DLD1 (cell line): ENCODE measurements around the gene HIGD1C.
"Not testable (repeated sequence)": the region's sequence is repeated elsewhere in the genome, so short reads cannot be mapped to it uniquely, and the experiment has no call there.

Experiments used
- in situ Hi-C: cut with HindIII; loops from 2 replicates; pipeline ENCODE4 v1.10.0; 2017; ENCODE audit warnings: low sequenced_read_pairs

The HIGD1C gene

GRCh38 chr12:50932787-50933280 lies 19.5 kb upstream of the HIGD1C start:
- in situ Hi-C loops = no loop called here

DNA sequence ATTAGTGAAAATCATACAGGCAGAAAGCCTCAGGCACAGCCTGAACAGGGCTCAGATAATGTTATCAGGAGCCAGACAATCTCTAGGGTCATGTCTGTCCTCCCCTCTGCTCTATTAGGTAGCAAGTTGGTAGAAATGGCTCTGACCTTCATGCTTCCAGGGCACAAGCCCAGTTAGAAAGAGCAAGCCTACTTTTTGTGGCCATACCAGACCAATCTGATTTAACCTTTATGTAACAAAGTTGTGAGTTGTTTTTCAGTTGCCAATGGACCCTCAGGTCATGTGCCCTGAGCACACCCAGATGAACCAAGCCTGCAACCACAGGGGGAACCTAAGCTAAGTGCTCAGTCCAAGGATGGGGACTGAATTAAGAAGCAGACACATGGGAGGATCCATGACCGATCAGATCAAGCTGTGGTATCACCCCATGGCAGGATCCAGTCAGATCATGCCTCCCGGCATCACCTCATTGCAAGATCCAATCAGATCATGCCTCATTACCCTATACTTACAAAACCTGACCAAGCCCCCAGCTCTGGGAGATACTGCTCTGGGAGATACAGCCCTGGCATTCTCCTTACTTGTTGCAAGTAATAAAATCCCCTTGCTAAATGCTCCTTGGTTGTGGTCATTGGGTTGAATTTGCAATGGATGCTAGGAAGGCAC lies 18.8 kb upstream of the HIGD1C start:
- in situ Hi-C loops = no loop called here

GRCh38 chr12:50934371-50934851 lies 17.9 kb upstream of the HIGD1C start:
- in situ Hi-C loops = no loop called here

DNA sequence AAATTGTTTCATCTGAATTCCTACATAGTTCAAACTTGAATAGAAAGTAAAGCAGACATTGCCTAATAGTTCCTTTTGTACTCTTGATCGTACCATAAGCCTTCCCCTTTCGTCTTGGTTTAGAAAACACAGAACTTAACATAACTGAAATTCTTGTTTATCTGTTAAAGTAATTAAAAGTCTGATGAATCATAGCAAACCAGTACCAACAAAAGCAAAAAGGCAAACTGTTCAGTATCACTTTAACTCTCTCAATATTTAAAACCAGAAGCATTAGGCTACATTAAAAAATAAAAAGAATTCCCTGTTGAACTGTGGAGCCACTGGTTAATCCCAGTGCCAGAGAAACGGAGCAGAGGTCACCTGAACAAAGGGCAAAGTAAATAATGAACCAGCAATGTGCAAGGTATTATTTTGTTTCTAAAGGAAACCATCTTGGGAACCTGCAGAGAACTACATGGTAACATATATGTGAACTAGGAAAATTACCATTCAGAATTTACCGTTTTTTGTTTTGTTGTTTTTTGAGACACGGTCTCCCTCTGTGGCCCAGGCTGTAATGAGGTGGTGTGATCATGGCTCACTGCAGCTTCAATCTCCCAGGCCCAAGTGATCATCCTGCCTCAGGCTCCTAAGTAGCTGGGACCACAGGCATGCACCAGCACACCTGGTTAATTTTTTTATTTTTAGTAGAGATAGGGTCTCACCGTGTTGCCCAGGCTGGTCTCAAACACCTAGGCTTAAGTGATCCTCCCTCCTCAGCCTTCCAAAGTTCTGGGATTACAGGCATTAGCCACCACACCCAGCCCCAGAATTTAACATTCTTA lies 17.1 kb upstream of the HIGD1C start:
- in situ Hi-C loops = no loop called here

DNA sequence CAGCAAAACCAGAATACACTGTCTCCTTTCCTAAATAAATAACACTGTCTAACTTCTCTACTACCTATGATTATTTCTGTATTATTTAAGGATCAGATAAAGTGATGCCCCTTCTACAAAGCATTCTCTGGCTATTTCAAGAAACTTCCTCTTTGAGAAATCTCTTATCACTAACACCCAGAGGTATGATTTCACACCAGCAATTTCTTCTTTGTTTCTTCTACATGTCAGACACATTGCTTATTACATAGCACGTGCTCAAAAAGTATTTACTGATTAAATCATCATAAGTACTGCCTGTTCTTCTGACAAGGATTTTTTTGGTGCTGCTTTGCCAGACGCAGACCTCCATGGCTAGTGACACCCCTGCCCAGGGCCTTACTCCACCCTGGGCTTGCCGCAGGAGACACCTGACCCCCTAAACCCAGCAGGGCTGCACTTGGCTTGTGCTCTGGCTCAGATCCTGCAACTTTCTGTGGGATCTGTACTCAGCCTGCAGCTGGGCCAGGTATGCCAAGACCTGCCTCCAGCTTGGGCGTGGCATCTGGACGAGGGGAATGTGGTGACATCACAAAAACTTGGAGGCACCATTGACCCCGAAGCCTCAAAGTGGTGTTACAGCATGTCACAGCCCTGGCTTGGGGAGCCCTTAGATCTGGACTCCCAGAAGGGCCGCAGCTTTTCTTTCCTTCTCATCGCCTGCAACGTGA lies 15.4 kb upstream of the HIGD1C start:
- in situ Hi-C loops = no loop called here

DNA sequence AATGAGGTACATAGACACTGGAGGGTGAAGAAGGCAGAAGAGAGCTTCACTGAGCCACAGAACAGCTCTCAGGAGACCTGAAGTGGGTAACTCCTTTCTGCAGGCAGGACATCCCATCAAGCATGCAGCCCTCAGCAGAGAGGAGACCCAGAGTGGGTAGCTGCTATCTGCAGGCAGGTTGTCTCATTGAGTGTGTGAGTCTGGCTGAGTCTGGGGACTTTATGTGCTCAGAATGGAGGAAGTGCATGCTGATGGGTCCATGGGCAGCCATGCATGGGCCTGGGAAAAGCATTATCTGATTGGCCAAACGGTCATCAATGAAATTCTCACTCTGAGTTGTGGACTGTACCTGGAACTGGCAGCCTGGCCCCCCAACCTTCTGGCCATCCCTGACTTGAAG lies 14.7 kb upstream of the HIGD1C start:
- in situ Hi-C loops = no loop called here

DNA sequence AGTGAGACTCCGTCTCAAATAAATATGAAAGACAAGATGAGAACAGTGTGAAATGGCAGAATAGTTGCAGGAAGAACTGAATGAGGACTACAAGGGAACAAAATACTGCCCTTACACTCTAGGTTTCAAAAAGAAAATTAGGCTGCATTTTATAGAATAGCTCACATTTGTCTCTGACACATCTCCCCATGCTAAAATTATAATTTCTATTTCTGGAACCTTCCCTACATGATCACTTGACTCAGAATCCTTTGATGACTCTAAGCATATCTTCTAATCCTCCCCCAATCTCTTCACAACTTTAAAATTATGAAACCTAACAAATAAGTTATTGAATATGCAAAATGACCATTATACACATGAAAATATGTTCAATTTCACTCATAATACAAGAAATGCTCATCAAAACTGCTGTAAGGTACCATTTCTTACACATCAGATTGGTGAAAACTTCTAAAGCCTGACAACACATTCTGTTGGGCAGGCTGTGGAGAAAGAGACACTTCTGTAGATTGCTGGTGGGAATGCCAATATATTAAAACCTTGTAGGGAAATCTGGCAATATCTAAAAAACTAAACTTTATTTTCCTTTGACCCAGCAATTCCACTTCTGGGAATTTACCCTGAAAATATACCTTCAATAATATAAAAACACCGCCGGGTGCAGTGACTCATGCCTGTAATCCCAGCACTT lies 4.3 kb upstream of the HIGD1C start:
- in situ Hi-C loops = no loop called here

GRCh38 chr12:50948798-50949197 lies 3.5 kb upstream of the HIGD1C start:
- in situ Hi-C loops = no loop called here

DNA sequence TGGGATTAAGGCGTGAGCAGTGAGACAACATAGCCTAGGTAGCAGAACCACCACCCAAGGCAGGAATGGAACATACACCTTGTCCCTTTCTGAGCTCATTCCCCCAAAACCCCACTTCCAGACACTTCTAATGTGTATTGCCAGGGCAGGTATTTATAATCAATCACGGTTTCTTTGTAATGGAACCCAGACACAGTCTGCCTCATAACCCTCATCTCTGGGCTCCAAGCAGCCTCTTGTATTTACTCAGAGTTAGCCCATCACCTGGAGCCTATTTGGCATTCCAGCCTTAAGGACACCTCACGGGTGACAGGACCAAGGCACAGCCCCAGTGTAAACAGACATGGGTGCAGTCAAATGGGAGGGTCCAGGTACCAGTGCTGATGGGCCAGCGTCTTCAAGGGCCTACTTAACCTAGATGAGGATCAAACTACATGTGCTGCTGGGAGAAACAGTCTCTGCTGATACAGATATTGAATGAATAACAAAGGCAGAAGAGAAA lies 2.5 kb upstream of the HIGD1C start:
- in situ Hi-C loops = no loop called here

GRCh38 chr12:50951112-50951511 lies 1.2 kb upstream of the HIGD1C start:
- in situ Hi-C loops = no loop called here

GRCh38 chr12:50953047-50953446 lies 703 bp downstream of the HIGD1C start:
- in situ Hi-C loops = no loop called here

GRCh38 chr12:50954789-50955188 lies 2.4 kb downstream of the HIGD1C start:
- in situ Hi-C loops = not testable (repeated sequence)

DNA sequence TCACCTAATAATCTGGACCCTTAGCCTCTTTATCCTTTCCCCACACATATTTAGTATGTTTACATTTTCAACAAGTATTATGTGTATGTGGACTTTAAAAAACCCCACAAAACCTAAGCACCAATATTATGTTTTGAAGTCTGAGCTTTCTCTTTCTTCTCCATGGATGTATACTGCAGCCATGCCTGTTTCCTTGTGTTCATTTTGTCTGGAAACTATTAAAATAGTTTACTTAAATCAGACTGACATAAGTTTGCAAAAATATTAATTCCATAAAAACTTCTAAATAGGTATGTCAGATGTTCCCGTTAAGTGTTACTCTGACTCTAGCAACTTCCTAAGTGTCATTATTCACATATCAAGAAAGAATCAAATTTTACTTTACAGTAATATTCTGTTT lies 2.9 kb downstream of the HIGD1C start:
- in situ Hi-C loops = no loop called here

- in situ Hi-C loops = no loop called here
Measured at GRCh38 chr12:50955697-50956096, 3.4 kb downstream of the HIGD1C start.

DNA sequence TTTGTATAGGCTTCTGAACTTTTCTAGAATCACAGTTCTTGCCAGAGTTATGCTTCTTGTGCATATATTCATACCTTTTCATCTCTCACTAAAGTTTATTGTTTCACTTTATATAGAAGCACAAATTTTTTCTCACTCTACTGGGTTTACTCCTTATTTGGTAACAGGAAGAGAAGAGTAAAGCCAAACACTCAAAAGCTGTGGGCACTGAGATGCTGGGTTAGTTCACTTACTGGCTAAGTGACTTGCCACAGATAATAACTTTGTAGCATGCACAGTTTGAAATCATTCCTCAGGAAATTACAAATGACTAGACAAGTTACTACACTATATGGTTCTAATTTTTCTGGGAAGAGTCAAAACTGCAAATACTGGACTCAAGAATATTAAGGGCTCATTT lies 7.8 kb downstream of the HIGD1C start:
- in situ Hi-C loops = no loop called here

GRCh38 chr12:50961708-50962107 lies 9.4 kb downstream of the HIGD1C start:
- in situ Hi-C loops = no loop called here

- in situ Hi-C loops = no loop called here
Measured at GRCh38 chr12:50964432-50964831, 12.1 kb downstream of the HIGD1C start.

GRCh38 chr12:50971946-50972345 lies 19.6 kb downstream of the HIGD1C start:
- in situ Hi-C loops = no loop called here

GRCh38 chr12:50979369-50980052 lies 27.2 kb downstream of the HIGD1C start:
- in situ Hi-C loops = no loop called here

- in situ Hi-C loops = no loop called here
Measured at GRCh38 chr12:50980545-50980944, 28.2 kb downstream of the HIGD1C start.
